OCI-LY1 (cell line): ENCODE measurements around the gene PTPN18.
"Not testable (repeated sequence)": the region's sequence is repeated elsewhere in the genome, so short reads cannot be mapped to it uniquely, and the experiment has no call there.

Experiments used
- H2AFZ ChIP-seq: fragments of 200-600 bp; sonication (generic), shearing (Covaris generic); 2 replicates; pipeline ENCODE4 v1.6.0; 2014; ENCODE audit warnings: antibody characterized with exemption, mild to moderate bottlenecking, low read length
- H3F3A ChIP-seq: fragments of 200-600 bp; sonication (generic), shearing (Covaris generic); 2 replicates; pipeline ENCODE4 v1.6.0; 2014; ENCODE audit warnings: mild to moderate bottlenecking, antibody characterized with exemption, low read length, moderate library complexity; ENCODE audit not compliant: insufficient read depth
- H3K27ac ChIP-seq: fragments of 200-600 bp; sonication (generic); 2 replicates; pipeline ENCODE4 v1.5.1; 2014; ENCODE audit warnings: low read length, mixed run types, mild to moderate bottlenecking, low read depth; ENCODE audit not compliant: poor library complexity, severe bottlenecking
- H3K27me3 ChIP-seq: fragments of 200-600 bp; sonication (generic); 2 replicates; pipeline ENCODE4 v1.6.0; 2014; ENCODE audit warnings: antibody characterized with exemption, mild to moderate bottlenecking, low read length, moderate library complexity; ENCODE audit not compliant: insufficient read depth
- H3K36me3 ChIP-seq: fragments of 200-600 bp; sonication (generic); 2 replicates; pipeline ENCODE4 v1.6.1; 2014; ENCODE audit warnings: mild to moderate bottlenecking, antibody characterized with exemption, low read length, moderate library complexity, mixed read lengths; ENCODE audit not compliant: insufficient read depth
- H3K4me1 ChIP-seq: fragments of 200-600 bp; sonication (generic); 2 replicates; pipeline ENCODE4 v1.5.1; 2014; ENCODE audit warnings: mild to moderate bottlenecking, low read length, moderate library complexity; ENCODE audit not compliant: insufficient read depth, severe bottlenecking
- H3K4me2 ChIP-seq: fragments of 200-600 bp; sonication (generic), shearing (Covaris generic); 2 replicates; pipeline ENCODE4 v1.6.1; 2014; ENCODE audit warnings: low read length
- H3K4me3 ChIP-seq: fragments of 200-600 bp; sonication (generic); 2 replicates; pipeline ENCODE4 v1.5.1; 2014; ENCODE audit warnings: low read length, low read depth, mild to moderate bottlenecking, mixed read lengths; ENCODE audit not compliant: poor library complexity, severe bottlenecking
- H3K79me2 ChIP-seq: fragments of 200-600 bp; shearing (Covaris generic); 2 replicates; pipeline ENCODE4 v1.6.1; 2016; ENCODE audit warnings: mixed run types, low read length, mixed read lengths; ENCODE audit not compliant: insufficient read depth
- H3K9ac ChIP-seq: fragments of 200-600 bp; sonication (generic), shearing (Covaris generic); 2 replicates; pipeline ENCODE4 v1.6.1; 2014; ENCODE audit warnings: mild to moderate bottlenecking, low read length, mixed read lengths
- H3K9me2 ChIP-seq: fragments of 200-600 bp; sonication (generic), shearing (Covaris generic); 2 replicates; pipeline ENCODE4 v1.6.1; 2014; ENCODE audit warnings: low read depth, mild to moderate bottlenecking, low read length, mixed read lengths
- H3K9me3 ChIP-seq: fragments of 200-600 bp; shearing (Covaris generic); 2 replicates; pipeline ENCODE4 v1.6.1; 2014; ENCODE audit warnings: low read length, mixed read lengths
- H4K20me1 ChIP-seq: fragments of 200-600 bp; sonication (generic), shearing (Covaris generic); 2 replicates; pipeline ENCODE4 v1.6.0; 2016; ENCODE audit warnings: mild to moderate bottlenecking, low read length; ENCODE audit not compliant: insufficient read depth
- EZH2 ChIP-seq: fragments of 200-600 bp; sonication (generic), shearing (Covaris generic); IDR thresholded peaks from 2 replicates; pipeline ENCODE4 v1.8.0; 2017; ENCODE audit warnings: borderline replicate concordance, mixed run types, mild to moderate bottlenecking, antibody characterized with exemption, low read length, moderate library complexity, mixed read lengths
- TF ChIP-seq, protein P1 (sequence below): fragments of 200-600 bp; sonication (generic), shearing (Covaris generic); IDR thresholded peaks from 2 replicates; pipeline ENCODE4 v1.5.1; 2017; ENCODE audit warnings: mild to moderate bottlenecking, antibody characterized with exemption, low read length, moderate library complexity, mixed read lengths

The PTPN18 gene

DNA sequence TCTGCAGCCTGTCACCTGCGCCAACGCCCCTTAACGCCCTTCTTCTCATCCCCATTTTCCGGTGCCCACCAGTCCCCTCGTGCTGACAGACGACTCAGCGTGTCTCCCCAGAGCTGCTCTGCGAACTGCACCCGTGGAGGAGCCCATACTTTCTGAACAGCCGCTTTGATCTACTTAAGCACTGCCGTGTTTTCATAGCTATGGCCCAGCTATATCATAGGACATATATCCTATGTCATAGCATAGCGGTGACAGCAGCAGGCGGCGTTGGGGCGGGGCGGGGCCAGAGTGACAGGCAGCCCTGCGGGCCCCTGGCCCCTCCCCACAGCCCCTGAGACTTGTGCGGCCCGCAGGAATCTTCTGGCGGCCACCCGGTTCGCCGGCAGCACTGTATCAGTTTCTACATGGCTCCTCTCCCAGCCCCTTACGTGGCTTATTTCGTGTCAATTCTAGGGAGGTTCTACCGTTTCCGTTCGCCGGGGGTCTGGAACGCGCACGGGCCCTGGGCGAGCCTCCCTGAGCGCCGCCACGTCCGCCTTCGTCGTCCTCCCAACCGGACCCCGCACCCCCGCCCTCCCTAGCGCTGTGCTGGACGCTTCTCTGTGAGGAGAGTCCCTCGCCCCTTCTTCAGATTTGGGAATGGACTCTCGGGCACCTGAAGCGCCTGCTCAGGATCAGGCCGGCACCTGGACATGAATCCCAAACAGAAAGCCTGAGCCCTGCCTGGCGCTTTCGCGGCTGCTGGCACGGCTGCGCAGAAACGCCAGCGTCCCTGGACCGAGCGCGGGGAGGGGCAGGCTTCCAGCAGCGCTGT, 35.4 kb downstream of the PTPN18 start:
- H3K9me3 ChIP-seq = no peaks in the 10 kb centered on the region
- peak overlapping the region; percentile 90 for H3K4me2 ChIP-seq
- H3K27me3 ChIP-seq = no peaks in the 10 kb centered on the region
- peak overlapping the region; percentile 78 for H3K9ac ChIP-seq
- no peak overlapping the region for H2AFZ ChIP-seq
- peak overlapping the region; percentile 60 for H3K4me3 ChIP-seq
- H3K9me2 ChIP-seq = no peaks in the 10 kb centered on the region
- H3K4me1 ChIP-seq = peaks cover 75% of the 10 kb centered on the region
- peak overlapping the region; percentile 100 for H3K27ac ChIP-seq
- no peaks in the 10 kb centered on the region for H3K36me3 ChIP-seq
- TF ChIP-seq EZH2 = no peak
- TF ChIP-seq, protein P1, sequence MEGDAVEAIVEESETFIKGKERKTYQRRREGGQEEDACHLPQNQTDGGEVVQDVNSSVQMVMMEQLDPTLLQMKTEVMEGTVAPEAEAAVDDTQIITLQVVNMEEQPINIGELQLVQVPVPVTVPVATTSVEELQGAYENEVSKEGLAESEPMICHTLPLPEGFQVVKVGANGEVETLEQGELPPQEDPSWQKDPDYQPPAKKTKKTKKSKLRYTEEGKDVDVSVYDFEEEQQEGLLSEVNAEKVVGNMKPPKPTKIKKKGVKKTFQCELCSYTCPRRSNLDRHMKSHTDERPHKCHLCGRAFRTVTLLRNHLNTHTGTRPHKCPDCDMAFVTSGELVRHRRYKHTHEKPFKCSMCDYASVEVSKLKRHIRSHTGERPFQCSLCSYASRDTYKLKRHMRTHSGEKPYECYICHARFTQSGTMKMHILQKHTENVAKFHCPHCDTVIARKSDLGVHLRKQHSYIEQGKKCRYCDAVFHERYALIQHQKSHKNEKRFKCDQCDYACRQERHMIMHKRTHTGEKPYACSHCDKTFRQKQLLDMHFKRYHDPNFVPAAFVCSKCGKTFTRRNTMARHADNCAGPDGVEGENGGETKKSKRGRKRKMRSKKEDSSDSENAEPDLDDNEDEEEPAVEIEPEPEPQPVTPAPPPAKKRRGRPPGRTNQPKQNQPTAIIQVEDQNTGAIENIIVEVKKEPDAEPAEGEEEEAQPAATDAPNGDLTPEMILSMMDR = no peak
- 0 out of 2 replicates have a peak, but pooled peaks cover 6% of the 10 kb centered on the region for H3F3A ChIP-seq
- no peaks in the 10 kb centered on the region for H3K79me2 ChIP-seq
- H4K20me1 ChIP-seq = no peaks in the 10 kb centered on the region

DNA sequence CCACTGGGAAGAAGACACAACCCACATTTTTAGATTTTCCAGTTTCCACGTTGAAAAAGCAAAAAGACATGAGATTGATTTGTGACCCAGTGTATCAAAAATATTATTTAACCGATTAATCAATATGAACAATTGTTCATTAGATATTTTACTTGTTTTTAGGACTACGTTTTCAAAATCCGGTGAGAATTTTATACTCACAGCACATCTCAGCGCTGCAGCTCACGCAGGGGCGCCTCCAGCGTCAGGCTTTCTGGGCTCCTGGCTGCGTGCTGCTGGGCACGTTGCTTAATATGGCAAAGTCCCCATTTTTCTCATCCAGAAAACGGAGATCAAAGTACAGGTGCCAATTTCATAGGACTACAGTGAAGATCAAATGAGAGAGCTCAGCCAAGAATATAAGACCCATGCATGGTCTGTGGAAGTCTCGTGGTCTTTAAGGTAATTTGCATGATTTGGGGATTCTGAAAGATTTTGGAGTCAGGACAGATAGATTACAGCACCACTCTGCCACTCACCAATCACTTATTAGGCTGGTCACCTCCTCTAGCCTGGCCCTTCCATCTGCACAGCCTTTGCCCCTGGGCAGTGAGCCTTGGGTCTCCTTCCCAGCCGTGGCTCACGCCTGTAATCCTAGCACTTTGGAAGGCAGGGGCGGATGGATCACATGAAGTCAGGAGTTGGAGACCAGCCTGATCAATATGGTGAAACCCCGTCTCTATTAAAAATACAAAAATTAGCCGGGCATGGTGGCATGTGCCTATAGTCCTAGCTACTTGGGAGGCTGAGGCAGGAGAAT, 36.2 kb downstream of the PTPN18 start:
- peaks cover 67% of the 10 kb centered on the region for H3K4me1 ChIP-seq
- H3K9me3 ChIP-seq = no peaks in the 10 kb centered on the region
- 0 out of 2 replicates have a peak, but pooled peaks cover 6% of the 10 kb centered on the region for H3F3A ChIP-seq
- peak overlapping the region; percentile 100 for H3K27ac ChIP-seq
- no peaks in the 10 kb centered on the region for H3K36me3 ChIP-seq
- peak overlapping the region; percentile 60 for H3K4me3 ChIP-seq
- peak overlapping the region; percentile 78 for H3K9ac ChIP-seq
- no peaks in the 10 kb centered on the region for H3K79me2 ChIP-seq
- H3K4me2 ChIP-seq = peak overlapping the region; percentile 90
- H2AFZ ChIP-seq = 0 out of 2 replicates have a peak overlapping the region, but pooled peaks have one; percentile 17
- H3K27me3 ChIP-seq = no peaks in the 10 kb centered on the region
- no peaks in the 10 kb centered on the region for H3K9me2 ChIP-seq
- no peaks in the 10 kb centered on the region for H4K20me1 ChIP-seq
- TF ChIP-seq EZH2 = no peak
- TF ChIP-seq, protein P1 = peak; percentile 22; the same call in 1 of the 2 replicates

DNA sequence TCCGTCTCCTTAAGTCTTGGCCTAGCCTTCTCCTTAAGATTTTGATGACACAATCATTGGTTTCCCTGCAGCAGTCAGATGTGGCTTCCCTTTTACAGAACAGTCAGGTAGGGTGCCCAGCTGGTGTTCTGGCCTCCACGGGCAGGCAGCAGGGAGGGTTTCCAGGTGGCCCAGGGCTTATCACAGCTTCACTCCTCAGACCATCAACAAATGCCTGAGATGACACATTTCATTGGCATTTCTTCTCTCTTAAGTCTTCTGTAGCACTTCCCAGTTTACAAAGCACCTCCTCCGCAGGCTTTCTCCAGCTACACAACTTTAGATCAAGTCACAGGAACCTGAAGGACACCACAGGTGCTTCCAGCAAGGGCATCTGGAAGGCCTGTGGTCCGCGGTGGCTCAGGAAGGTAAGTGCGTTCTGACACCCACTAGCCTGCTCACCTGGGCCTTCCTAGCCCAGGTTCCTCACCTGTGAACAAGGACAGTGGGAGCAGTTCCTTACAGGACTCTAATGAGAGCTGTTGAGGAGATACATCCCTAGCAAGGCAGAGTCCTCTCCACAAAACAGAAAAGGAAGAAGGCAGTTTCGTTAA, 37.6 kb downstream of the PTPN18 start:
- Histone ChIP-seq H4K20me1 (no peaks in the 10 kb centered on the region), H3K4me2 (no peak overlapping the region), H3K4me1 (peaks cover 54% of the 10 kb centered on the region), H3K9me3 (no peaks in the 10 kb centered on the region), H3K9ac (no peak overlapping the region), H3K79me2 (no peaks in the 10 kb centered on the region), H3K27me3 (no peaks in the 10 kb centered on the region), H3K4me3 (no peak overlapping the region), H3K36me3 (no peaks in the 10 kb centered on the region), H3F3A (no peaks in the 10 kb centered on the region), H3K9me2 (no peaks in the 10 kb centered on the region), H2AFZ (no peak overlapping the region), H3K27ac (peak overlapping the region; percentile 100)
- TF ChIP-seq, protein P1 = no peak
- no peak for TF ChIP-seq EZH2

DNA sequence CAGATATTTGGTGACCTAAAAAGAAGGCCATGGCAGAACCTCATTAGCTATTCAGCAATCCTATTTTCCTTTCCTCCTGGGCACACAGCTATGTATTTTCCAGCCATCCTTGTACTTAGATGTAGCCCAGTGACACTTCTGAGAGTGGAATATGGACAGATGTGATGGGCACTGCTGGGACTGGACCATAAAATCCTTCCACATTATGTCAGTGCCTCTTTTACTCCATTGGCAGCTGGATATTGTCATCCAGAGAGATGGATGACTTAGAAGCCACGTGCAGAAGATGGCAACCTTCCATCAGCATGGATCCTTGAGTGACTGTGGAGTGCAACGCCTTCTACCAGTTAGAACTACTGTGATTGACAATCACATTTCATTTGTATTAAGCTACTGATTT, 50.4 kb downstream of the PTPN18 start:
- not testable (repeated sequence) for H3K79me2 ChIP-seq, H4K20me1 ChIP-seq, H3K9me3 ChIP-seq, H3K36me3 ChIP-seq, H3K9ac ChIP-seq, H3K4me3 ChIP-seq, H3K27ac ChIP-seq, H3K27me3 ChIP-seq, H3F3A ChIP-seq, H2AFZ ChIP-seq, H3K9me2 ChIP-seq, H3K4me2 ChIP-seq, H3K4me1 ChIP-seq

DNA sequence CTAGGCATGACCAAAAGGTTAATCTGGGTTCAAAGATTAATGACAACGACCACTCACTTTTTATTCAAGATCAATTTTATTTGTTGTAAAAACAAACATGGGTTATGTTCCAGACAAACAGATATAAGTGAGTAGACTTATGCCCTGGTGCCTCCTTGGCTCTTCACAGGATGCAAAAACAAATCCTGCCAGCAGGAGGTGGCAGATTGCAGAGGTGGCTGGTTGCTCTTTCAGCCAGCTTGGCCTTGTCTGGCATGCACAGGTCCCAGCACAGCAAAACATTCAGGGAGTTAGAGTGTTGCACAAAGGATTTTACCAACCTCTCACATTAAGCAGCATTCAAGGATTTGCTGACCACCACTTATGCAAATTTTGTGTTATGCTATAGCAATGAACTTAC, 60.8 kb downstream of the PTPN18 start:
- not testable (repeated sequence) for H3K79me2 ChIP-seq, H3K36me3 ChIP-seq, H3K4me1 ChIP-seq, H2AFZ ChIP-seq, H3K4me3 ChIP-seq, H3K9ac ChIP-seq, H3K4me2 ChIP-seq, H3F3A ChIP-seq, H4K20me1 ChIP-seq, H3K27ac ChIP-seq, H3K27me3 ChIP-seq, H3K9me3 ChIP-seq, H3K9me2 ChIP-seq
